Measurements from ENCODE around the gene ZNF592.

ZNF592 gene

GRCh38 chr15:84760219-84760618 lies 11.8 kb downstream of the ZNF592 start:
- TF ChIP-seq, protein P1, sequence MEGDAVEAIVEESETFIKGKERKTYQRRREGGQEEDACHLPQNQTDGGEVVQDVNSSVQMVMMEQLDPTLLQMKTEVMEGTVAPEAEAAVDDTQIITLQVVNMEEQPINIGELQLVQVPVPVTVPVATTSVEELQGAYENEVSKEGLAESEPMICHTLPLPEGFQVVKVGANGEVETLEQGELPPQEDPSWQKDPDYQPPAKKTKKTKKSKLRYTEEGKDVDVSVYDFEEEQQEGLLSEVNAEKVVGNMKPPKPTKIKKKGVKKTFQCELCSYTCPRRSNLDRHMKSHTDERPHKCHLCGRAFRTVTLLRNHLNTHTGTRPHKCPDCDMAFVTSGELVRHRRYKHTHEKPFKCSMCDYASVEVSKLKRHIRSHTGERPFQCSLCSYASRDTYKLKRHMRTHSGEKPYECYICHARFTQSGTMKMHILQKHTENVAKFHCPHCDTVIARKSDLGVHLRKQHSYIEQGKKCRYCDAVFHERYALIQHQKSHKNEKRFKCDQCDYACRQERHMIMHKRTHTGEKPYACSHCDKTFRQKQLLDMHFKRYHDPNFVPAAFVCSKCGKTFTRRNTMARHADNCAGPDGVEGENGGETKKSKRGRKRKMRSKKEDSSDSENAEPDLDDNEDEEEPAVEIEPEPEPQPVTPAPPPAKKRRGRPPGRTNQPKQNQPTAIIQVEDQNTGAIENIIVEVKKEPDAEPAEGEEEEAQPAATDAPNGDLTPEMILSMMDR (IDR thresholded peaks at IDR 0.05): no peak
- TF ChIP-seq ZFX (IDR thresholded peaks at IDR 0.05; ENCODE audit: borderline replicate concordance): no peak
- peak overlapping the region; percentile 48; the same call in 1 of the 2 replicates for H3K27ac ChIP-seq

- peak overlapping the region; percentile 48 for H3K27ac ChIP-seq
Measured at GRCh38 chr15:84761607-84762131, 13.3 kb downstream of the ZNF592 start.

DNA sequence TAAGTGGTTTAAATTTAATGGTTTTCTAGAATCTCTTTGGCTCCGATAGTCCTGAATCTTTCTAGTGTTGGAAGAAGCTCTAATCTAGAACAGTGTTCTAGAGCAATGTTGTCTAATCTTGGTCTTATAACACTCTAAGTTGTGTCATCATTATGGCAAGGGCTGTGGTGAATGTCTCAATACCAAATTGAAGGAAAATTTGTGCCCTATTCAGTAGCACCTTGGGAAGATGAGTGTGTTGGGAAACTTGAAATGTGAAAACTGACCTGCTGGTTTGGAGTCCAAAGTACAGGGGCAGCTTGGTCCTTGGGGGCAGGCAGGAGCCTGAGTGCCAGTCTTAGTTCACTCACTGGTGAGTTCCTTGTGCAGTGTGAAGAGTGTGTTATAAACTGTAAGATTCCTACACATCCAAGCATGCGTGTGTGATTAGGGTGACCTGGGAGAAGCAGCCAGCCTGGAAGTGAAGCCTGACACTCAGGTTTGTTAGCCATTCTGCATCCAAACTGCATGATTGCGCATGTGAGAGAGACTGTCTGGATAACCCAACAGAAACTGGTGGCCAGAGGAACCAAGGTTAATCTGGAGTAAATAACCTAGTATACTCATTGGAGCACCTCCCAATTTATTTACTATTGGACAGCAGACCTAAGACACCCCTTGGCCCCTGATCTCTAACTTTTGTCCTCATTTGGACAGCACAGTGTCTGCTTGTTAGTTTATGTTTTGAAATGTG lies 14.6 kb downstream of the ZNF592 start:
- no peak for TF ChIP-seq ZFX (IDR thresholded peaks at IDR 0.05; ENCODE audit: borderline replicate concordance)
- TF ChIP-seq, protein P1 (IDR thresholded peaks at IDR 0.05): no peak
- H3K27ac ChIP-seq: peak overlapping the region; percentile 48

More at GRCh38 chr15:84761607-84762131, 13.3 kb downstream of the ZNF592 start:
- TF ChIP-seq, protein P1 (IDR thresholded peaks at IDR 0.05): no peak
- no peak for TF ChIP-seq ZFX (IDR thresholded peaks at IDR 0.05; ENCODE audit: borderline replicate concordance)

DNA sequence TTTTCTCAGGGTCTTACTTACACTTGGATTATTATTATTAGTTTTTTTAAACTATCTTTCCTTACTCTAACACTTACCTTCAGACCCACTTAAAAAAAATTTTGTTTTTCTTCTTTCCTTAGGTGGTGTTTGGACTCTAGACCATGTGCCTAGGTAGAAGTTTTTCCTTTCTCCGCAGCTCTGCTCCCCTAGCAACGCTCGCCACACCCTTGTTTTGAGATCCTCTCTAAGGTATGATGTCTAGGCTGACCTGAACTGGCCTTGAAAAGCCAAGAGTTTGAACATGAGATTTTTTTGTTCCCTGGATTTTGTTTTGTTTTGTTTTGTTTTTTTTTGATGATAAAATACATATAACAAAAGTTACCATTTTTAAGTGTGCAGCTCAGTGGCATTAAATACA lies 16.2 kb downstream of the ZNF592 start:
- TF ChIP-seq ZFX (IDR thresholded peaks at IDR 0.05; ENCODE audit: borderline replicate concordance): no peak
- TF ChIP-seq, protein P1 (IDR thresholded peaks at IDR 0.05): no peak

GRCh38 chr15:84764989-84765388 lies 16.6 kb downstream of the ZNF592 start:
- TF ChIP-seq, protein P1 (IDR thresholded peaks at IDR 0.05): no peak
- TF ChIP-seq ZFX (IDR thresholded peaks at IDR 0.05; ENCODE audit: borderline replicate concordance): no peak
- H3K27ac ChIP-seq: peak overlapping the region; percentile 48; the same call in 1 of the 2 replicates

More for the DNA sequence above, 16.2 kb downstream of the ZNF592 start:
- peak overlapping the region; percentile 48 for H3K27ac ChIP-seq

DNA sequence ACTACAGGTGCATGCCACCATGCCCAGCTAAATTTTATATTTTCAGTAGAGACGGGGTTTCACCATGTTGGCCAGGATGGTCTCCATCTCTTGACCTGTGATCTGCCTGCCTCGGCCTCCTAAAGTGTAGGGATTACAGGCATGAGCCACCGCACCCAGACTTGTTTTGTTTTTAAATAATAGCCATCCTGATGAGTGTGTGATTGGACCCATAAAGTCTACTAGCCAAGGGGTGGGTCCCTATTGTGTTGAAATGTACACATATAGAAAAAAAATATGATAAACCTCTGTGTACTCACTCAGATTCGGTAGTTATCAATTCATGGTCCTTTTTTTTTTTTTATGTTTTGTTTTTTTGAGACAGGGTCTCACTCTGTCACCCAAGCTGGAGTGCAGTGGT lies 17.3 kb downstream of the ZNF592 start:
- no peak for TF ChIP-seq ZFX (IDR thresholded peaks at IDR 0.05; ENCODE audit: borderline replicate concordance)
- TF ChIP-seq, protein P1 (IDR thresholded peaks at IDR 0.05): no peak
- peak overlapping the region; percentile 48; the same call in 1 of the 2 replicates for H3K27ac ChIP-seq

GRCh38 chr15:84766461-84767035 lies 18.2 kb downstream of the ZNF592 start:
- peak overlapping the region; percentile 48; the same call in 1 of the 2 replicates for H3K27ac ChIP-seq
- TF ChIP-seq, protein P1 (IDR thresholded peaks at IDR 0.05): no peak
- TF ChIP-seq ZFX (IDR thresholded peaks at IDR 0.05; ENCODE audit: borderline replicate concordance): no peak
